ENCODE results near the gene YIF1A. TPM values are rescaled to one million over a fixed set of nuclear protein-coding genes. Genes with fewer than 3 reads are reported as not detected.
A peak's percentile ranks its signal among the peaks of the same experiment; 100 is the strongest.
"Not testable (repeated sequence)": the region's sequence is repeated elsewhere in the genome, so short reads cannot be mapped to it uniquely, and the experiment has no call there.

Gene YIF1A
- total RNA-seq, 4 donors from 2014 or later, result 39.4 to 79.3 (median 64.5) TPM

- Histone ChIP-seq H3K4me3 (no peak overlapping the region), H3K9me3 (no peaks in the 10 kb centered on the region), H3K36me3 (no peaks in the 10 kb centered on the region), H3K4me1 (peaks cover 0 to 43% (median 30%) of the 10 kb centered on the region in 3 donors), H3K27me3 (no peaks in the 10 kb centered on the region), H3K27ac (peak overlapping the region in 3 of 4 donors; percentile 65 to 84 (median 83))
- no peak for ATAC-seq
- 50 to 100% methylated on average over 1 of the region's 8 CpGs for WGBS, 2 donors (ENCODE audit: low coverage in 1 of 2)
- TF ChIP-seq EP300 (IDR thresholded peaks at IDR 0.05), result no peak
- no peak for TF ChIP-seq CTCF (IDR thresholded peaks at IDR 0.05)
- TF ChIP-seq POLR2A (IDR thresholded peaks at IDR 0.05), result no peak
Measured at GRCh38 chr11:66325263-66325671, 36.3 kb upstream of the YIF1A start.

GRCh38 chr11:66324664-66325063 lies 35.7 kb upstream of the YIF1A start:
- H3K36me3 ChIP-seq, result no peaks in the 10 kb centered on the region
- WGBS, 2 donors (ENCODE audit: low coverage in 1 of 2), result 73% methylated on average over 9 of the region's 10 CpGs; no CpG with 5 or more reads in 1 of the 2 donors
- H3K27me3 ChIP-seq, result no peaks in the 10 kb centered on the region
- no peak for TF ChIP-seq POLR2AphosphoS5 (IDR thresholded peaks at IDR 0.05)
- no peak for TF ChIP-seq CTCF (IDR thresholded peaks at IDR 0.05)
- no peak for TF ChIP-seq POLR2A (IDR thresholded peaks at IDR 0.05)
- no peak for TF ChIP-seq EP300 (IDR thresholded peaks at IDR 0.05)
- H3K4me1 ChIP-seq, result peaks cover 0 to 43% (median 30%) of the 10 kb centered on the region in 3 donors
- no peaks in the 10 kb centered on the region for H3K9me3 ChIP-seq
- peak overlapping the region in 1 of 4 donors; percentile 83 for H3K27ac ChIP-seq
- no peak for ATAC-seq
- H3K4me3 ChIP-seq, result no peak overlapping the region

GRCh38 chr11:66323684-66324083 lies 34.7 kb upstream of the YIF1A start:
- 87 to 90% methylated on average over 1 of the region's 1 CpG for WGBS, 2 donors (ENCODE audit: low coverage in 1 of 2)
- ATAC-seq, result no peak
- Histone ChIP-seq H3K36me3 (no peaks in the 10 kb centered on the region), H3K4me3 (no peak overlapping the region), H3K27me3 (no peaks in the 10 kb centered on the region), H3K9me3 (no peaks in the 10 kb centered on the region), H3K4me1 (peaks cover 0 to 44% (median 29%) of the 10 kb centered on the region in 3 donors), H3K27ac (no peak overlapping the region)
- no peak for TF ChIP-seq CTCF (IDR thresholded peaks at IDR 0.05)
- no peak for TF ChIP-seq EP300 (IDR thresholded peaks at IDR 0.05)
- no peak for TF ChIP-seq POLR2A (IDR thresholded peaks at IDR 0.05)
- TF ChIP-seq POLR2AphosphoS5 (IDR thresholded peaks at IDR 0.05), result no peak

- ATAC-seq, result peak; percentile 78
- Histone ChIP-seq H3K9me3 (no peaks in the 10 kb centered on the region), H3K4me3 (no peak overlapping the region), H3K27ac (peak overlapping the region in 2 of 4 donors; percentile 43 to 58), H3K4me1 (peaks cover 0 to 44% (median 28%) of the 10 kb centered on the region in 3 donors), H3K27me3 (no peaks in the 10 kb centered on the region), H3K36me3 (no peaks in the 10 kb centered on the region)
- WGBS, 2 donors (ENCODE audit: low coverage in 1 of 2), result 64 to 73% methylated on average over 6 of the region's 11 CpGs
- TF ChIP-seq POLR2AphosphoS5 (IDR thresholded peaks at IDR 0.05), result no peak
- TF ChIP-seq EP300 (IDR thresholded peaks at IDR 0.05), result no peak
- no peak for TF ChIP-seq CTCF (IDR thresholded peaks at IDR 0.05)
- TF ChIP-seq POLR2A (IDR thresholded peaks at IDR 0.05), result no peak
Measured at GRCh38 chr11:66322732-66323427, 33.9 kb upstream of the YIF1A start.

- Histone ChIP-seq H3K36me3 (no peaks in the 10 kb centered on the region), H3K27ac (peak overlapping the region in 3 of 4 donors; percentile 24 to 58 (median 31)), H3K9me3 (no peaks in the 10 kb centered on the region), H3K4me3 (no peak overlapping the region), H3K27me3 (peaks cover 5% of the 10 kb centered on the region), H3K4me1 (peaks cover 0 to 44% (median 31%) of the 10 kb centered on the region in 3 donors)
- WGBS, 2 donors (ENCODE audit: low coverage in 1 of 2), result 80% methylated on average over 2 of the region's 4 CpGs; no CpG with 5 or more reads in 1 of the 2 donors
- ATAC-seq, result no peak
- TF ChIP-seq POLR2AphosphoS5 (IDR thresholded peaks at IDR 0.05), result no peak
- TF ChIP-seq POLR2A (IDR thresholded peaks at IDR 0.05), result no peak
- no peak for TF ChIP-seq EP300 (IDR thresholded peaks at IDR 0.05)
- TF ChIP-seq CTCF (IDR thresholded peaks at IDR 0.05), result no peak
Measured at GRCh38 chr11:66321606-66322005, 32.7 kb upstream of the YIF1A start.

GRCh38 chr11:66320748-66321147 lies 31.8 kb upstream of the YIF1A start:
- H3K4me3 ChIP-seq, H3K27ac ChIP-seq, H3K36me3 ChIP-seq, H3K9me3 ChIP-seq, ATAC-seq, H3K27me3 ChIP-seq: not testable (repeated sequence)
- H3K4me1 ChIP-seq, result peaks cover 0 to 44% (median 24%) of the 10 kb centered on the region in 3 donors
- WGBS, 2 donors (ENCODE audit: low coverage in 1 of 2), result 81 to 93% methylated on average over 2 to 4 of the region's 6 CpGs

GRCh38 chr11:66320289-66320688 lies 31.3 kb upstream of the YIF1A start:
- not testable (repeated sequence) for ATAC-seq, H3K27ac ChIP-seq, H3K4me3 ChIP-seq, H3K9me3 ChIP-seq, H3K27me3 ChIP-seq, H3K36me3 ChIP-seq
- H3K4me1 ChIP-seq, result peaks cover 0 to 47% (median 22%) of the 10 kb centered on the region in 3 donors
- WGBS, 2 donors (ENCODE audit: low coverage in 1 of 2), result 100% methylated on average over 2 of the region's 2 CpGs; no CpG with 5 or more reads in 1 of the 2 donors
